Ovary (tissue), 3 donors: ENCODE results near the gene HSD17B14.

ENCODE experiments used
- CTCF ChIP-seq, 3 donors: fragments of 450-650 bp in 2 of 3; fragments of 200-600 bp in 1 of 3; IDR thresholded peaks; one replicate each; pipeline versions ENCODE4 v1.5.1 to v1.8.0; 2016 to 2022; ENCODE audit warnings: antibody characterized with exemption in 3 of 3, mild to moderate bottlenecking in 1 of 3
- POLR2A ChIP-seq: fragments of 450-650 bp; IDR thresholded peaks from one replicate; pipeline ENCODE4 v1.6.1; 2017; ENCODE audit warnings: antibody characterized with exemption, mild to moderate bottlenecking, moderate library complexity
- donor health status: DM: no; HTN: no; CAD: no.

GRCh38 chr19:48777720-48778119 lies 58.6 kb downstream of the HSD17B14 start:
- TF ChIP-seq POLR2A (no peak), CTCF (IDR thresholded peaks at IDR 0.05) (no peak)
